H9 (cell line): ENCODE measurements around the gene UTP25. TPM values are rescaled to one million over a fixed set of nuclear protein-coding genes. Genes with fewer than 3 reads are reported as not detected.

Experiments
- DNase-seq: peaks from one replicate; pipeline ENCODE4 v3.0.0-alpha.2; 2017
- H2AFZ ChIP-seq: one replicate; pipeline ENCODE4 v1.6.1; 2013; ENCODE audit warnings: mild to moderate bottlenecking, low read length, control low read depth, moderate library complexity
- H2AK5ac ChIP-seq: 2 replicates; pipeline ENCODE4 v1.6.1; 2013; ENCODE audit warnings: low read length, control low read depth, mixed read lengths; ENCODE audit not compliant: insufficient read length
- H2BK120ac ChIP-seq: one replicate; pipeline ENCODE4 v1.6.1; 2013; ENCODE audit warnings: low read depth, mild to moderate bottlenecking, low read length, control low read depth, inconsistent platforms; ENCODE audit not compliant: poor library complexity, severe bottlenecking
- H2BK12ac ChIP-seq: 2 replicates; pipeline ENCODE4 v1.6.1; 2013; ENCODE audit warnings: low read length, control low read depth, mixed read lengths, low read depth; ENCODE audit not compliant: insufficient read length
- H2BK15ac ChIP-seq: 2 replicates; pipeline ENCODE4 v1.6.1; 2013; ENCODE audit warnings: low read depth, low read length, control low read depth
- H2BK20ac ChIP-seq: one replicate; pipeline ENCODE4 v1.6.1; 2013; ENCODE audit warnings: low read depth, mild to moderate bottlenecking, low read length, control low read depth, inconsistent platforms; ENCODE audit not compliant: poor library complexity, severe bottlenecking
- H2BK5ac ChIP-seq: 2 replicates; pipeline ENCODE4 v1.6.1; 2013; ENCODE audit warnings: low read length, control low read depth, mixed read lengths; ENCODE audit not compliant: insufficient read length
- H3K14ac ChIP-seq: 2 replicates; pipeline ENCODE4 v1.6.1; 2013; ENCODE audit warnings: low read length, control low read depth; ENCODE audit not compliant: insufficient read depth
- H3K18ac ChIP-seq: 2 replicates; pipeline ENCODE4 v1.6.1; 2013; ENCODE audit warnings: low read depth, mild to moderate bottlenecking, mixed read lengths, low read length, control low read depth; ENCODE audit not compliant: insufficient read length
- H3K23ac ChIP-seq: 2 replicates; pipeline ENCODE4 v1.6.1; 2013; ENCODE audit warnings: low read length, control low read depth, mixed read lengths, low read depth; ENCODE audit not compliant: insufficient read length
- H3K23me2 ChIP-seq: 2 replicates; pipeline ENCODE4 v1.6.1; 2013; ENCODE audit warnings: low read depth, mild to moderate bottlenecking, mixed read lengths, low read length, control low read depth; ENCODE audit not compliant: insufficient read length, poor library complexity, severe bottlenecking
- H3K27ac ChIP-seq: 2 replicates; pipeline ENCODE4 v1.5.1; 2013; ENCODE audit warnings: low read length, control low read depth, mixed read lengths, low read depth; ENCODE audit not compliant: insufficient read length
- H3K27me3 ChIP-seq: 2 replicates; pipeline ENCODE4 v1.6.1; 2013; ENCODE audit warnings: low read length, control low read depth, inconsistent platforms; ENCODE audit not compliant: insufficient read depth
- H3K4ac ChIP-seq: 2 replicates; pipeline ENCODE4 v1.6.1; 2013; ENCODE audit warnings: low read depth, mild to moderate bottlenecking, control low read depth, inconsistent platforms, low read length, moderate library complexity
- H3K4me1 ChIP-seq: 2 replicates; pipeline ENCODE4 v1.6.1; 2013; ENCODE audit warnings: low read length, control low read depth, inconsistent platforms; ENCODE audit not compliant: insufficient read depth
- H3K4me2 ChIP-seq: 2 replicates; pipeline ENCODE4 v1.6.1; 2013; ENCODE audit warnings: low read length, control low read depth, mixed read lengths; ENCODE audit not compliant: insufficient read length, insufficient read depth
- H3K56ac ChIP-seq: 2 replicates; pipeline ENCODE4 v1.6.1; 2013; ENCODE audit warnings: low read depth, mild to moderate bottlenecking, mixed read lengths, low read length, control low read depth; ENCODE audit not compliant: insufficient read length
- H3K79me1 ChIP-seq: 2 replicates; pipeline ENCODE4 v1.6.1; 2013; ENCODE audit warnings: low read depth, mild to moderate bottlenecking, moderate library complexity, low read length, control low read depth, inconsistent platforms; ENCODE audit not compliant: insufficient read depth, poor library complexity, severe bottlenecking
- H3K79me2 ChIP-seq: 2 replicates; pipeline ENCODE4 v1.6.1; 2013; ENCODE audit warnings: low read length, control low read depth, inconsistent platforms; ENCODE audit not compliant: insufficient read depth
- H3K9ac ChIP-seq: 2 replicates; pipeline ENCODE4 v1.6.1; 2013; ENCODE audit warnings: low read length, control low read depth, mixed read lengths; ENCODE audit not compliant: insufficient read length; ENCODE audit errors: extremely low read depth
- H3K9me3 ChIP-seq: one replicate; pipeline ENCODE4 v1.6.1; 2013; ENCODE audit warnings: low read depth, low read length, inconsistent platforms; ENCODE audit not compliant: control insufficient read depth
- H3T11ph ChIP-seq: one replicate; pipeline ENCODE4 v1.6.1; 2013; ENCODE audit warnings: mild to moderate bottlenecking, low read length, control low read depth, inconsistent platforms
- H4K20me1 ChIP-seq: one replicate; pipeline ENCODE4 v1.6.1; 2013; ENCODE audit not compliant: control insufficient read depth, insufficient read length, insufficient read depth
- H4K5ac ChIP-seq: 2 replicates; pipeline ENCODE4 v1.6.1; 2013; ENCODE audit warnings: low read depth, mild to moderate bottlenecking, mixed read lengths, low read length, control low read depth; ENCODE audit not compliant: insufficient read length
- H4K8ac ChIP-seq: replicated peaks from 2 replicates; pipeline ENCODE4 v1.6.1; 2013; ENCODE audit warnings: low read length, control low read depth, mixed read lengths, low read depth; ENCODE audit not compliant: insufficient read length
- H4K91ac ChIP-seq: 2 replicates; pipeline ENCODE4 v1.6.1; 2013; ENCODE audit warnings: low read depth, mild to moderate bottlenecking, moderate library complexity, mixed read lengths, low read length, control low read depth; ENCODE audit not compliant: insufficient read length
- H3K27ac Mint-ChIP-seq, 3 experiments: 2 replicates in 2 of 3; 3 replicates in 1 of 3; pipeline ENCODE4 v1.8.0; 2020 to 2021; ENCODE audit warnings: mixed read lengths in 3 of 3, mild to moderate bottlenecking in 1 of 3, moderate library complexity in 1 of 3
- H3K27me3 Mint-ChIP-seq: 2 replicates; pipeline ENCODE4 v1.8.0; 2021; ENCODE audit warnings: low read depth, mild to moderate bottlenecking, moderate library complexity, mixed read lengths
- H3K36me3 Mint-ChIP-seq, 3 experiments: 2 replicates in 2 of 3; 3 replicates in 1 of 3; pipeline ENCODE4 v1.8.0; 2020 to 2021; ENCODE audit warnings: low read depth in 3 of 3, mixed read lengths in 3 of 3; ENCODE audit not compliant: insufficient read depth in 1 of 3
- H3K4me1 Mint-ChIP-seq, 2 experiments: 2 replicates each; pipeline ENCODE4 v1.8.0; 2020; ENCODE audit warnings: mixed read lengths in 2 of 2
- H3K4me3 Mint-ChIP-seq, 2 experiments: 2 replicates in 1 of 2; 3 replicates in 1 of 2; pipeline ENCODE4 v1.8.0; 2020 to 2021; ENCODE audit warnings: mild to moderate bottlenecking in 2 of 2, mixed read lengths in 2 of 2, moderate library complexity in 1 of 2
- H3K9me3 Mint-ChIP-seq, 2 experiments: 2 replicates in 1 of 2; 3 replicates in 1 of 2; pipeline ENCODE4 v1.8.0; 2020; ENCODE audit warnings: mild to moderate bottlenecking in 2 of 2, mixed read lengths in 2 of 2, moderate library complexity in 1 of 2
- CTCF ChIP-seq: fragments of 200-600 bp; sonication (generic); conservative IDR thresholded peaks from 3 replicates; pipeline ENCODE4 v1.8.0; 2021; ENCODE audit warnings: antibody characterized with exemption, mild to moderate bottlenecking
- WGBS: extraction: QIAGEN DNeasy Blood & Tissue Kit; methylation state at CpG from one replicate; pipeline ENCODE4 v1.1.7; 2013; ENCODE audit warnings: missing lambda C conversion rate, low lambda C conversion rate, mixed read lengths; ENCODE audit not compliant: insufficient read length; ENCODE audit errors: extremely low coverage; 5-methylcytosine and 5-hydroxymethylcytosine counted together
- total RNA-seq: library from RNA; stranded (reverse); gene quantifications from 2 replicates; pipeline ENCODE4 v1.2.1, GENCODE V29; 2021

The UTP25 gene
- total RNA-seq, 1 experiment from 2014 or later, result 12.9 TPM

GRCh38 chr1:209880031-209880430 lies 52.3 kb downstream of the UTP25 start:
- no peak overlapping the region for H3K23ac ChIP-seq
- no peaks in the 10 kb centered on the region for H3K9me3 ChIP-seq
- H3K18ac ChIP-seq, result no peak overlapping the region
- H3K79me1 ChIP-seq, result no peaks in the 10 kb centered on the region
- H4K20me1 ChIP-seq, result no peaks in the 10 kb centered on the region
- H3K27me3 ChIP-seq, result no peaks in the 10 kb centered on the region
- H3K4me3 Mint-ChIP-seq, result no peak overlapping the region
- peaks cover 19 to 25% of the 10 kb centered on the region in 2 experiments for H3K4me1 Mint-ChIP-seq
- no peak overlapping the region for H4K5ac ChIP-seq
- H3K27ac Mint-ChIP-seq, result no peak overlapping the region
- H2BK120ac ChIP-seq, result no peak overlapping the region
- H3K23me2 ChIP-seq, result no peaks in the 10 kb centered on the region
- no peak for TF ChIP-seq CTCF
- H3K4me1 ChIP-seq, result no peaks in the 10 kb centered on the region
- no peak overlapping the region for H4K8ac ChIP-seq
- no peak overlapping the region for H3K27ac ChIP-seq
- no CpG with 5 or more reads among the region's 3 CpGs for WGBS
- no peaks in the 10 kb centered on the region for H3K79me2 ChIP-seq
- H2BK5ac ChIP-seq, result no peak overlapping the region
- no peak overlapping the region for H4K91ac ChIP-seq
- H3K9ac ChIP-seq, result no peak overlapping the region
- H3K14ac ChIP-seq, result no peak overlapping the region
- no peak overlapping the region for H3T11ph ChIP-seq
- no peak overlapping the region for H2AK5ac ChIP-seq
- H2BK15ac ChIP-seq, result no peak overlapping the region
- H2BK20ac ChIP-seq, result no peak overlapping the region
- no peak overlapping the region for H3K4me2 ChIP-seq
- no peak overlapping the region for H3K56ac ChIP-seq
- H3K27me3 Mint-ChIP-seq, result peaks cover 5% of the 10 kb centered on the region
- no peak overlapping the region for H2AFZ ChIP-seq
- no peak overlapping the region for H2BK12ac ChIP-seq
- no peak overlapping the region for H3K4ac ChIP-seq
- H3K36me3 Mint-ChIP-seq, result no peaks in the 10 kb centered on the region
- no peaks in the 10 kb centered on the region for H3K9me3 Mint-ChIP-seq
- no peak for DNase-seq
